Keratinocyte (primary cell): Measurements from ENCODE around the gene EFHD2. TPM values are rescaled to one million over a fixed set of nuclear protein-coding genes. Genes with fewer than 3 reads are reported as not detected.

ENCODE experiments used
- DNase-seq: peaks from one replicate; pipeline ENCODE4 v3.0.0-alpha.2; 2011; ENCODE audit warnings: low read depth, missing footprints, low spot score
- FAIRE-seq: peaks from 2 replicates; lab custom pipeline; 2011; peaks lifted over from hg19 to GRCh38; lab: Jason Lieb, UNC
- H2AFZ ChIP-seq: 2 replicates; pipeline ENCODE4 v1.6.0; 2012; ENCODE audit warnings: low read length, control low read depth, inconsistent platforms; ENCODE audit not compliant: control insufficient read depth
- H3K27ac ChIP-seq: 2 replicates; pipeline ENCODE4 v1.5.1; 2011; ENCODE audit warnings: low read length; ENCODE audit not compliant: control insufficient read depth, insufficient read depth
- H3K27me3 ChIP-seq: 3 replicates; pipeline ENCODE4 v1.6.0; 2011; ENCODE audit warnings: low read length; ENCODE audit not compliant: control insufficient read depth, insufficient read depth; ENCODE audit errors: extremely low read depth
- H3K36me3 ChIP-seq, 2 experiments: 2 replicates in 1 of 2; 3 replicates in 1 of 2; pipeline ENCODE4 v1.5.1; 2011; ENCODE audit warnings: low read length in 2 of 2, mild to moderate bottlenecking in 1 of 2; ENCODE audit not compliant: control insufficient read depth in 2 of 2, insufficient read depth in 2 of 2; ENCODE audit errors: extremely low read depth in 1 of 2
- H3K4me1 ChIP-seq: 3 replicates; pipeline ENCODE4 v1.5.1; 2011; ENCODE audit warnings: low read length; ENCODE audit not compliant: control insufficient read depth, insufficient read depth; ENCODE audit errors: extremely low read depth
- H3K4me2 ChIP-seq: 3 replicates; pipeline ENCODE4 v1.6.0; 2011; ENCODE audit warnings: low read depth, low read length; ENCODE audit not compliant: control insufficient read depth, insufficient read depth; ENCODE audit errors: extremely low read depth
- H3K4me3 ChIP-seq, 3 experiments: fragments of 200-600 bp in 1 of 3; sonication (generic) in 1 of 3; 2 replicates in 2 of 3; 3 replicates in 1 of 3; pipeline ENCODE4 v1.5.1; 2011 to 2016; ENCODE audit warnings: low read length in 3 of 3, mild to moderate bottlenecking in 3 of 3, control low read depth in 2 of 3, inconsistent platforms in 1 of 3, low read depth in 1 of 3, mixed read lengths in 1 of 3, mixed run types in 1 of 3, moderate library complexity in 1 of 3; ENCODE audit not compliant: control insufficient read depth in 2 of 3, insufficient read depth in 2 of 3; ENCODE audit errors: extremely low read depth in 1 of 3
- H3K79me2 ChIP-seq: 2 replicates; pipeline ENCODE4 v1.6.0; 2012; ENCODE audit warnings: low read length; ENCODE audit not compliant: control insufficient read depth, insufficient read depth
- H3K9ac ChIP-seq: 3 replicates; pipeline ENCODE4 v1.6.0; 2011; ENCODE audit warnings: low read length; ENCODE audit not compliant: control insufficient read depth, insufficient read depth; ENCODE audit errors: extremely low read depth
- H3K9me1 ChIP-seq: 3 replicates; pipeline ENCODE4 v1.6.0; 2011; ENCODE audit warnings: low read length; ENCODE audit not compliant: control insufficient read depth, insufficient read depth; ENCODE audit errors: extremely low read depth
- H3K9me3 ChIP-seq: 2 replicates; pipeline ENCODE4 v1.5.1; 2012; ENCODE audit warnings: low read depth, low read length; ENCODE audit not compliant: control insufficient read depth
- H4K20me1 ChIP-seq: 3 replicates; pipeline ENCODE4 v1.6.0; 2011; ENCODE audit warnings: low read length; ENCODE audit not compliant: control insufficient read depth, insufficient read depth; ENCODE audit errors: extremely low read depth
- CTCF ChIP-seq, 3 experiments: IDR thresholded peaks in 1 of 3; conservative IDR thresholded peaks in 1 of 3; optimal IDR thresholded peaks in 1 of 3; 2 replicates in 2 of 3; 3 replicates in 1 of 3; pipeline versions ENCODE3 to v1.5.1; 2011; ENCODE audit warnings: low read length in 3 of 3, mild to moderate bottlenecking in 3 of 3, moderate library complexity in 2 of 3, control low read depth in 1 of 3, inconsistent platforms in 1 of 3; ENCODE audit not compliant: insufficient read depth in 2 of 3; ENCODE audit errors: extremely low read depth in 1 of 3
- EZH2 ChIP-seq: IDR thresholded peaks from one replicate; pipeline ENCODE4 v1.6.1; 2012; ENCODE audit warnings: inconsistent platforms, mild to moderate bottlenecking, low read length, moderate library complexity
- dilution Hi-C: fragments of 300-500 bp; cut with MboI; formaldehyde crosslinking; loops from one replicate; pipeline ENCODE4 v1.7.0; 2020; ENCODE audit warnings: low sequenced_read_pairs; ENCODE audit not compliant: extremely low pct_ligation_motif_present
- polyA plus RNA-seq, 5 experiments: library from polyadenylated mRNA; depleted of rRNA in 3 of 5; stranded (reverse) in 3 of 5; stranded (forward) in 1 of 5; unstranded in 1 of 5; fragments of >200 nt; gene quantifications; 1 replicate in 1 of 5; 2 replicates in 3 of 5; 3 replicates in 1 of 5; pipeline versions ENCODE4 v1.2.1 to v1.2.3, GENCODE V29; 2011 to 2012; ENCODE audit warnings: missing spikeins in 2 of 5, low read depth in 1 of 5, low replicate concordance in 1 of 5

EFHD2 gene
- polyA plus RNA-seq, 1 donor (not counting 4 experiments of a cell fraction or from before 2014, with no cell fraction given): 47.6 TPM

GRCh38 chr1:15405106-15405850 lies 4.4 kb upstream of the EFHD2 start:
- dilution Hi-C loops: no loop called here
- H2AFZ ChIP-seq: no peak overlapping the region
- no peaks in the 10 kb centered on the region for H3K36me3 ChIP-seq
- no peak overlapping the region for H3K9ac ChIP-seq
- no peaks in the 10 kb centered on the region for H3K9me1 ChIP-seq
- no peak for DNase-seq
- no peaks in the 10 kb centered on the region for H4K20me1 ChIP-seq
- peaks cover 5% of the 10 kb centered on the region for H3K79me2 ChIP-seq
- no peaks in the 10 kb centered on the region for H3K9me3 ChIP-seq
- no peak overlapping the region for H3K27ac ChIP-seq
- peaks cover 25% of the 10 kb centered on the region for H3K4me1 ChIP-seq
- no peak overlapping the region for H3K4me3 ChIP-seq
- H3K27me3 ChIP-seq: no peaks in the 10 kb centered on the region
- no peak for FAIRE-seq
- TF ChIP-seq CTCF (optimal IDR thresholded peaks at IDR 0.05 in 1 of 3, IDR thresholded peaks at IDR 0.05 in 1 of 3, conservative IDR thresholded peaks at IDR 0.05 in 1 of 3; ENCODE audit: extremely low read depth in 1 of 3, insufficient read depth in 2 of 3, low read length in 3 of 3) (no peak), EZH2 (no peak)
- H3K4me2 ChIP-seq: no peak overlapping the region

DNA sequence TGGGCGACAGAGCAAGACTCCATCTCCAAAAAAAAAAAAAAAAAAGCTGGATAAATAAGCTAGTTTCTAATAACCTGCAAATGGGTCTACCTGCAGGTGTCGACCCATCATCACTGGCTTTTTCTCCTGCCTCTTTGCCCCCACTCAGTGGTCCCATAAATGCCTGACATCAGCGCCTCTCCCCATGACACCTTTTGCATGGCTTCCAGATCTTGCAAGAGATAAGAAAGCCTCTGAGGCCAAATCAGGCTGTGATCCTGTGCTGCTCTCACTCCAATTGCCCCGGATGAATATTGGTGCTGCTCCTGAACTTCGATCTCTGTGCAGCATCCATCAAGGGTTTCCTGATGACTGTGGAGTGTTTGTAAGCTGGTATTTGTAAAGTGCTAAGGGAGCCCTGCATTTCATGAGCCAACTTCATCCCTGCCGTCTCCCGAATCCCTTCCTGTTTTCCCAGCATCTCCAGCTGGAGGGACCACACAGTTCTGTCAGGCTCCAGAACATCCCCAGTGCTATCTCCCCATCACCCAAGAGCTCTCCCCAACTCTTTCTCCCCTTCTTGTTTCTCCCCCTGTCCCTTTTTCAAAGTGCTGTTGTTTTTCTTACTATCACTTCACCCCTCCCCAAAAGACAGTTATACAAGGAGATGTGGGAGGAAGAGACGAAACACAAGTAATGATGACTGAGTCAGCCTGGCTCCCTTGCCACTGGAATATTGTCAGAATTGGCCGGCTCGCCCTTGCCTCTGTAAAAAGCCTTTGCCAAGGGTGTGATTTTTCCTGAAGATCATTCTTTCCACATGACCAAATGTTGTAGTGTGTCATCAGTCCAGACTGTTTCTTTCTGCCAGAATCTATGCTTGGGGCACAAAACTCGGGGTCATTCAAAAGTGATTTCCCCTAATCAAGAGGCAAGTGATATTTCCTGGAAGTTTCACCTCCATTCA lies 2.8 kb upstream of the EFHD2 start:
- dilution Hi-C loops: no loop called here
- FAIRE-seq (peak; percentile 53), DNase-seq (no peak)
- Histone ChIP-seq H3K9me3 (no peaks in the 10 kb centered on the region), H3K9me1 (no peaks in the 10 kb centered on the region), H3K4me3 (no peak overlapping the region), H3K4me2 (peak overlapping the region; percentile 17), H3K27ac (no peak overlapping the region), H3K36me3 (no peaks in the 10 kb centered on the region), H3K79me2 (peaks cover 21% of the 10 kb centered on the region), H3K4me1 (peaks cover 20% of the 10 kb centered on the region), H3K27me3 (no peaks in the 10 kb centered on the region), H3K9ac (no peak overlapping the region), H2AFZ (no peak overlapping the region), H4K20me1 (peaks cover 4% of the 10 kb centered on the region)
- TF ChIP-seq EZH2: no peak
